Stimulated activated CD8-positive, alpha-beta memory T cell treated with anti-CD3 and anti-CD28 coated beads, Interleukin-7, amount 100 ng/mL, for 1 hour (primary cell): Measurements from ENCODE around the gene TRIM60.
"Not testable (repeated sequence)": the region's sequence is repeated elsewhere in the genome, so short reads cannot be mapped to it uniquely, and the experiment has no call there.

Source experiments
- DNase-seq, 2 donors: peaks; one replicate each; pipeline ENCODE4 v3.0.0-alpha.2; 2020; ENCODE audit warnings: low read depth in 2 of 2

TRIM60 gene

DNA sequence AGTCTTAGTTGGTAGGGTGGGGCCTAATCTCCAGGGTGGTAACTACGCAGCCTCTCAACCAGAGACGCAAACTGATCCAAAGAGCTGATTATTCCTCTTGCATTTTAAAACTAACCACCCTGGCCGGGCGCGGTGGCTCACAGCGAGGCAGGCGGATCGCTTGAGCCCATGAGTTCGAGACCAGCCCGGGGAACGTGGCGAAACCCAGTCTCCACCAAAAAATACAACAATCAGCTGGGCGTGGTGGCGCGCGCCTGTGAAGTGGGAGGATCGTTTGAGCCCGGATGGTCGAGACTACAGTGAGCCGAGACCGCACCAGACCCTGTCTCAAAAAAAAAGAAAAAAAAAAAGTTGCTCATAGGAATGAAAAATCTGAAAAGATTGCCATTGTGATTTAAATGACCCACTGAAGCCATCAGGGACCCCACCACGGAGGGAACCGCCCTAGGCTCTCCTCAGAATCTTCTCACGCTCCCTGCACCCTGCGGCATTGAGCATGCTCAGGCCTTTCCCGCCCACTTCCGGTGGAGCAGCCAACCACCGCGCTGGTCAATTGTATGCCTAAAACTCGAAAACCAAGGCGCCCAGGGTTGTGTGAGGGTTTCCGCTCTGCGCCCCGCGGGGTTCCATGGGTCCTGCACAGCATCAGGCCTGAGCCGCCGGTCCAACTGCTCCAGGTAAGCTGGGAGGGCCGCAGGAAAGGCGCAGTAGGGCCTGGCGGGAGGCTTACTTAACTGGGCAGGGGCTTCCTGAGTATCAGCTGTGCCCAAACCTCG lies at the start of gene TRIM60:
TRIM60 (plus strand) TSS at position 564 of the 776 bp plus-strand sequence. CDS start 8,074 bp downstream, outside the sequence.
- no peak for DNase-seq

DNA sequence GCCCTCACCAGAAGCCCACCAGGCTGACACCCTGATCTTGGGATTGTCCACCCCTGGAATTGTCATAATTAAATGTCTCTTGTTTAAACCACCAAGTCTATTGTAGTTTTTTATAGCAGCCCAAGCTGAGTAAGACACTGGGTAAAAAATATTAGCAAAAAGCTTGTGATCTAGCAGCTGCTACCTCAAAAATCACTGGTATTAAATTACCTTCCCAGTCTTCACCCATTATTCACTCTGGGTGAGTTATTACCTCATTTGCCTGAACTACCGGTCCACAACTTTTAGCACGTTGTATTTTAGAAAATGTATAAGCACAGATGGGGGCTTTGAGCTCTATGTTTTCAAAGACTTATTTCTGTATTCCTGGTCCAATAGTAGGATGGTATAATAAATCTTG lies 42.3 kb upstream of the TRIM60 start:
- no peak for DNase-seq

DNA sequence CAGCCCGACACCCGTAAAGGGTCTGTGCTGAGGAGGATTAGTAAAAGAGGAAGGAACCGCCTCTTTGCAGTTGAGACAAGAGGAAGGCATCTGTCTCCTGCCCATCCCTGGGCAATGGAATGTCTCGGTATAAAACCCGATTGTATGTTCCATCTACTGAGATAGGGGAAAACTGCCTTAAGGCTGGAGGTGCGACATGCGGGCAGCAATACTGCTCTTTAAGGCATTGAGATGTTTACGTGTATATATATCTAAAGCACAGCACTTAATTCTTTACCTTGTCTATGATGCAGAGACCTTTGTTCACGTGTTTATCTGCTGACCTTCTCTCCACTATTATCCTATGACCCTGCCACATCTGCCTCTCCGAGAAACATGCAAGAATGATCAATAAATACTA lies 41.0 kb upstream of the TRIM60 start:
- DNase-seq: not testable (repeated sequence)

DNA sequence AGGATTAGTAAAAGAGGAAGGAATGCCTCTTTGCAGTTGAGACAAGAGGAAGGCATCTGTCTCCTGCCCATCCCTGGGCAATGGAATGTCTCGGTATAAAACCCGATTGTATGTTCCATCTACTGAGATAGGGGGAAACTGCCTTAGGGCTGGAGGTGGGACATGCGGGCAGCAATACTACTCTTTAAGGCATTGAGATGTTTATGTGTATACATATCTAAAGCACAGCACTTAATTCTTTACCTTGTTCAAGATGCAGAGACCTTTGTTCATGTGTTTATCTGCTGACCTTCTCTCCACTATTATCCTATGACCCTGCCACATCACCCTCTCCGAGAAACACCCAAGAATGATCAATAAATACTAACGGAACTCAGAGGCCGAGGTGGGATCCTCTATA lies 35.7 kb upstream of the TRIM60 start:
- not testable (repeated sequence) for DNase-seq

DNA sequence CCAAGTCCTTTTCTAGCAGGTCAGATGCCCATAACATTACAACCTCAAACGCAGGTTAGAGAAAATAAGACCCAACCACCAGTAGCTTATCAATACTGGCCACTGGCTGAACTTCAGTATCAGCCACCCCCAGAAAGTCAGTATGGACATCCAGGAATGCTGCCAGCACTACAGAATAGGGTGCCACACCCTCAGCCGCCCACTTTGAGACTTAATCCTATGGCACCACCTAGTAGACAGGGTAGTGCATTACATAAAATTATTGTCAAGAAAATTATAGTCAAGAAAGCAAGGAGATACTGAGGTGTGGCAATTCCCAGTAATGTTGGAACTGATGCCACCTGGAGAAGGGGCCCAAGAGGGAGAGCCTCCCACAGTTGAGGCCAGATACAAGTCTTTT lies 34.5 kb upstream of the TRIM60 start:
- no peak for DNase-seq

DNA sequence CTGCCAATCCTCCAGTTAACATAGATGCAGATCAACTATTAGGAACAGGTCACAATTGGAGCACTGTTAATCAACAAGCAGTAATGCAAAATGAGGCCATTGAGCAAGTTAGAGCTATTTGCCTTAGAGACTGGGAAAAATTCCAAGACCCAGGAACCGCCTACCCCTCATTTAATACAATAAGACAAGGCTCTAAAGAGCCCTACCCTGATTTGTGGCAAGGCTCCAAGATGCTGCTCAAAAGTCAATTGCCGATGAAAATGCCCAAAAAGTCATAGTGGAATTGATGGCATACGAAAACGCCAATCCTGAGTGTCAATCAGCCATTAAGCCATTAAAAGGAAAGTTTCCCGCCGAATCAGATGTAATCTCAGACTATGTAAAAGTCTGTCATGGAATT lies 33.9 kb upstream of the TRIM60 start:
- no peak for DNase-seq

DNA sequence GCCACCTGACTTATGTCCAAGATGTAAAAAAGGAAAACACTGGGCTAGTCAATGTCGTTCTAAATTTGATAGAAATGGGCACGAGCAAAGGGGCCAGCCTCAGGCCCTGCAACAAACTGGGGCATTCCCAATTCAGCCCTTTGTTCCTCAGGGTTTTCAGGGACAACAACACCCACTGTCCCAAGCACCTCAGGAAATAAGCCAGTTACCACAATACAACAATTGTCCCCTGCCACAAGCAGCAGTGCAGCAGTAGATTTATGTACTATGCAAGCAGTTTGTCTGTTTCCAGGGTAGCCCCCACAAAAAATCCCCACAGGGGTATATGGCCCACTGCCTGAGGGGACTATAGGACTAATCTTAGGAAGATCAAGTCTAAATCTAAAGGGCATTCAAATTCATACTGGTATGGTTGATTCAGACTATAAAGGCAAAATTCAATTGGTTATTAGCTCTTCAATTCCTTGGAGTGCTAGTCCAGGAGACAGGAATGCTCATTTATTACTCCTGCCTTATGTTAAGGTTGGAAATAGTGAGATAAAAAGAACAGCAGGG lies 33.2 kb upstream of the TRIM60 start:
- not testable (repeated sequence) for DNase-seq

DNA sequence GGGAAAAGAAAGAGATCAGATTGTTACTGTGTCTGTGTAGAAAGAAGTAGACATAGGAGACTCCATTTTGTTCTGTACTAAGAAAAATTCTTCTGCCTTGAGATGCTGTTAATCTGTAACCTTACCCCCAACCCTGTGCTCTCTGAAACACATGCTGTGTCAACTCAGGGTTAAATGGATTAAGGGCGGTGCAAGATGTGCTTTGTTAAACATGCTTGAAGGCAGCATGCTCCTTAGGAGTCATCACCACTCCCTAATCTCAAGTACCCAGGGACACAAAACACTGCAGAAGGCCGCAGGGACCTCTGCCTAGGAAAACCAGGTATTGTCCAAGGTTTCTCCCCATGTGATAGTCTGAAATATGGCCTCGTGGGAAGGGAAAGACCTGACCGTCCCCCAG lies 29.8 kb upstream of the TRIM60 start:
- DNase-seq: not testable (repeated sequence)

DNA sequence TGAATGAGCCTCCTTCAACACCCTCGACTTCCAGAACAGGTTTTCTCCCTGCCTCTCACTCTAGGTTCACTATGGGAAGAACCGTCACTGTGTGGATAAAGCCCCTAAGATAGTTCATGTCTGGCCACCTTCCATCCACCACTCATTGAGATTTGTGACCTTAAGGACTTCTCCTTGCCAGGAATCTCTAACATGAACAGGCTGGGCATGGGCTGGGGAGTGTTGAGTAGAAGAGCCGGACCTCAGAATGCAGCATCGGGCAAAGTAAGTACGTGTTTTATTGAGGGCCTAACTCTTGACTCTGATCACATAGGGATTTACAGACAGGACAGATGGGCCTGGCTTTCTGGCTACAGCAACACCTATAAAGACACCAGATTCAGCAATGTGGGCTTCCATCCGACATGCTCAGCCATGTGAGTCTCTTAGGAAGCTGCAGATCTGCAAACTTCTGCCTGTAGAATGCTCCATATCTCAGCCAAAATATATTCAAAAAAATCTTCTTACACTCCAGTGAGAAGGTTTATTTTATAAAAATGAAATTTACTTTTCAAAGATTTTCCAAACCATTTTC lies 26.4 kb upstream of the TRIM60 start:
- no peak for DNase-seq

DNA sequence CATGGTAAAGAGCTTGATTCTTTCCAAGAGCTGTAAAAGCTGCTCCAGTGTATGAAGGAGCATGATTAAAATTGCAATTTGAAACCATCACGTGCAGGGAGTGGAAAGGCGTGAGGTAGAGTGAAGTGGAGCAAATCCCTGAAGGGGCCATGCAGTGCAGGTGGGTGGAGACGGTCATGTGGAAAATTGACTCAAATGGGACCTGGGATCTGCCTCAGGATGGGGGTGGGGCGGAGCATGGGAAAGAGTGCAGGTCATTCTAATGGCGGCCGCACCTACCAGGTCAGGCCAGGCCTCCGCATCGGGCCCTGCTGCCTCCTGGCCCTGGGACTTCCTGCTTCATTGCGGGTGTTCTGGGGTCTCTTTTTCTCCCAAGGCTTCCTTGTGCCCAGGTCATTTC lies 25.3 kb upstream of the TRIM60 start:
- no peak for DNase-seq

DNA sequence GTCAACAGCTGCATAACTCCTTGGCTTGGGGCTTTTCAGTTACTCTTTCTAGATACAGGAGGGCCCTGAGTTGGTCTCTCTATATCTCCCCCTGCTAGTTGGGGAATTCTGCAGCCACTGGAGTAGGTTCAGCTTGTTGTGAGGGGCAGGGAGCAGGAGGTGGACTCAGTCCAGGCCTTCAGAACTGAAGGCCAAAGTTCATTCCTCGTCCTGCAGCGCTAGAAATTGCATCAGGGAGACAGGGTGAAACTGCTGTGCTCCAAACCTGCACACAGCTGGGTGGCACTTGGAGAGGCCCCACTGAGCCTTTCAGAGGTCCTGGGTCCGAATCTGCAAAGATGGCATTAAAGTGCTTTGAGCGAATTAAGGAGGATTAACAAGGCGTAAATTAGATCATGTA lies 24.9 kb upstream of the TRIM60 start:
- DNase-seq: no peak

DNA sequence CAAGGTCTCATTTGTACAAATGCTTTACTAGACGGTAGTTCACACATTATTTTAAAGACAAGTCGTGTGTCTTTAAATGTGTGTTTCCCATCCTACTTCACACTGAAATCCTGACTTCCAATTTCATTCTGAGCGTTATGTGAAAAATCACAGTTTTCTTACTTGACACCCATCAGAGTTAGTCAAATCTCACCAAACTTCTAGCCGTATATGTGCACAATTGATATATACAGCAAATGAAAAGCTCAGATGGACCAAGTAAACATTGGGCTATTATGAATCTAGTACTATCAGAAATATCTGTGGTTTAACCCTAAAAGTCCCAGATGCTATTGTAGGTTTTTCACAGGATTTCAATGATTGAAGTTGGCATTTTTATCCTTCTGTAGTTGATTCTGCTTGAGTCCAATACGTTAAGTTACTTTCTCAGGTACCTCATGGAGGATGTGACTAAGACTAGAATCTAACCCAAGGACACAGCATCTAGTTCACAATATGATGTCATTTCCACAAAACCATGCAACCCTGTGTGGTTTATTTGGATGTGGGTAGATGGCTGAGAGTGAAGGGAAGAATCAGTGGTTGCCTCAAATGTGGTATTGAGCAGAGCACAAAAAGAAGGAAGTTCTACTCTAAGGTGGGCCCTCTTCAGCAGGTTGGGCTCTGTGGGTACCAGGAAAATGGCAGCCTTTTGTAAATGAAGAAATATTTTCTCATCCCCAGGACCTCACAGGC lies 22.1 kb upstream of the TRIM60 start:
- no peak for DNase-seq

DNA sequence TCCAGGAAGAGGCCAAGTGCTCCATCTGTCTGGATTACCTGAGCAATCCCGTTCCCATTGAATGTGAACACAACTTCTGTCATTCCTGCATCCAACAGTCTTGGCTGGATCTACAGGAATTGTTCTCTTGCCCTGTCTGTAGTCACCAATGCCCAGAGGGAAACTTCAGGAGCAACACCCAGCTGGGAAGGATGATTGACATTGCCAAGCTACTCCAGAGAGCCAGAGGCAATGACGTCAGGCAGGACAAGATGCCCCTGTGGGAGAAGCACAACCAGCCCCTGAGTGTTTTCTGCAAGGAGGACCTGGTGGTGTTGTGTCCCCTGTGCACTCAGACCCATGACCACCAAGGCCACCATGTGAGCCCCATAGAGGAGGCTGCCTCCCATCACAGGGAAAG lies 21.3 kb upstream of the TRIM60 start:
- no peak for DNase-seq

DNA sequence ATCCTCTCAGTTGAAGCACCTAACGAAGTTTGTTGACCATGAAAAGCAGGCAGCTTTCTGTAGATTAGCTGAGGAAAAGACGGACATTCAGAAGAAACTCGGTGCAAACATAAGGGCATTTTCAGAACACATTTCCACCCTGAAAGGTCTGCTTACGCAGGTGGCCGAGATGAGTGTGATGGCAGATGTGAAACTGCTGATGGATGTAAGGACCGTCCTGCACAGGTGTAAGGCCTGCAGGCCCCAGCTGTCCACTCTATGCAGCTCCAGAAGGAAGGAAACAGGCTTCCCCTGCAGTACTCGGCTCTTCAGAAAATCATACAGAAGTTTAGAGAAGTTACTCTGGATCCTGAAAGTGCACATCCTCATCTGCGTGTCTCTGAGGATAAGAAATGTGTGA lies 20.8 kb upstream of the TRIM60 start:
- DNase-seq: no peak

DNA sequence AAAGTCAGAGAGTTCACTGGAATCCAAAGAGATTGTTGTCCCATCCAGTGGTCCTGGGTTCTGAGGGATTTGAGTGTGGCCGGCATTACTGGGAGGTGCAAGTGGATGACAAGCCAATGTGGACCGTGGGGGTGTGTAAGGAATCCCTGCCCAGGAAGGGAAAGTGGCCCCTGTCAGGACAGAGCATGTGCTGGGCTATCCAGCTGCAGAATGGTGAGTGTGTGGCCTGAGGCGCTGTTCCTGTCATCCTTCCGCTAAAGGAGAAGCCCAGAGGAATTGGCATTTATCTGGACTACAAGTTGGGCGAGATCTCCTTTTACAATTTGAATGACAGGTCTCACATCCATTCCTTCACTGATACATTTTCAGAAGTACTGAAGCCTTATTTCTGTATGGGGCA lies 20.4 kb upstream of the TRIM60 start:
- no peak for DNase-seq

DNA sequence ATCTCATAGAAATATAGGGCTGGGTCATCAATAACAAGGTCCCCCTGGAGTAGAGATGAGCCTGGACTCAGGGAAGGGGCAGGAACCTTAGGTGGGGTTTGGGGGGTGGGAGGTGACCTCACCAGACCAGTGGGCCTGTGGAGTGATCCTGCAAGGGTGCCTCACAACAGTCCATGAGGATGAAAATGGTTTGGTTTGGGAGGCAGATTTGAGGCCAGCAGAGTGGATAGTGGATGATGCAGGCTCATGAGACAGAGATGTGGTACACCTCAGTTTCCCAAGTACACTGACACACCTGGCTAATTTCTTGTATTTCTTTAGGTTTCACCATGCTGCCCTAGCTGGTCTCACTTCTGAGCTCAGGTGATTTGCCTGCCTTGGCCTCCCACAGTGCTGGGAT lies 18.1 kb upstream of the TRIM60 start:
- DNase-seq: no peak

DNA sequence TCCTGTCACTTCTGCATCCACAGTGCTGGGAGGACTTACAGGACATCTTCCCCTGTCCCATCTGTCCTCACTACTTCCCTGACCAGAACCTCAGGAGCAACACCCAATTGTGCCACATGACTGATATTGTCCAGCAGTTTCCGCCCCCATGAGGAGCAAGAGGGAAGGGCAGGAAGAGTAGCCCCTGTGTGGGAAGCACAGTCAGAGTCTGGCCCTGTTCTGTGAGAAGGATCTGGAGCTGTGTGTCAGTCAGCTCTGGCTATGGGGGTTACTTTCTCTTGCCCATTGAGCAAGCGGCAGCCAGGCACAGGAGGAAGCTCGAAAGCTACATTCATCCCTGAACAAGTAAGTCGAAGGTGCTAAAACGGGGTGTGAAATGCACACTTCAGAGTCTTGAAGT lies 14.8 kb upstream of the TRIM60 start:
- no peak for DNase-seq

DNA sequence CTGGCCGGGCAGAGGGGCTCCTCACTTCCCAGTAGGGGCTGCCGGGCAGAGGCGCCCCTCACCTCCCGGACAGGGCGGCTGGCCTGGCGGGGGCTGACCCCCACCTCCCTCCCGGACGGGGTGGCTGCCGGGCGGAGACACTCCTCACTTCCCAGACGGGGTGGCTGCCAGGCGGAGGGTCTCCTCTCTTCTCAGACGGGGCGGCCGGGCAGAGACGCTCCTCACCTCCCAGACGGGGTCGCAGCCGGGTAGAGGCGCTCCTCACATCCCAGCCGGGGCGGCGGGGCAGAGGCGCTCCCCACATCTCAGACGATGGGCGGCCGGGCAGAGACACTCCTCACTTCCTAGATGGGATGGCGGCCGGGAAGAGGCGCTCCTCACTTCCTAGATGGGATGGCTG lies 11.8 kb upstream of the TRIM60 start:
- not testable (repeated sequence) for DNase-seq

DNA sequence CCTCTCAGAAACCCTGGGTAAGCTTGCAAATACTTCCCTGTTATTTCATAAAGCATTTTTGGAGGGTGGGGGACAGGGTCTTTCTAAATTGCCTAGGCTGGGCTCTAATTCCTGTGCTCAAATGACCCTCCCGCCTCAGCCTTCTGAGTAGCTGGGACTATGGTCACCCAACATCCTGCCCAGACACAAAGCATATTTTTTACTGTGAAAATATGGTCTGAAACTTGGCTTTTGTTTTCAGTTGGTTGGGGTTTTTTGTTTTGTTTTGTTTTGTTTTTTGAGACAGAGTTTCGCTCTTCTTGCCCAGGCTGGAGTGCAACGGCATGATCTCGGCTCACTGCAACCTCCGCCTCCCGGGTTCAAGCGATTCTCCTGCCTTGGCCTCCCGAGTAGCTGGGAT lies 6.0 kb upstream of the TRIM60 start:
- DNase-seq: not testable (repeated sequence)

DNA sequence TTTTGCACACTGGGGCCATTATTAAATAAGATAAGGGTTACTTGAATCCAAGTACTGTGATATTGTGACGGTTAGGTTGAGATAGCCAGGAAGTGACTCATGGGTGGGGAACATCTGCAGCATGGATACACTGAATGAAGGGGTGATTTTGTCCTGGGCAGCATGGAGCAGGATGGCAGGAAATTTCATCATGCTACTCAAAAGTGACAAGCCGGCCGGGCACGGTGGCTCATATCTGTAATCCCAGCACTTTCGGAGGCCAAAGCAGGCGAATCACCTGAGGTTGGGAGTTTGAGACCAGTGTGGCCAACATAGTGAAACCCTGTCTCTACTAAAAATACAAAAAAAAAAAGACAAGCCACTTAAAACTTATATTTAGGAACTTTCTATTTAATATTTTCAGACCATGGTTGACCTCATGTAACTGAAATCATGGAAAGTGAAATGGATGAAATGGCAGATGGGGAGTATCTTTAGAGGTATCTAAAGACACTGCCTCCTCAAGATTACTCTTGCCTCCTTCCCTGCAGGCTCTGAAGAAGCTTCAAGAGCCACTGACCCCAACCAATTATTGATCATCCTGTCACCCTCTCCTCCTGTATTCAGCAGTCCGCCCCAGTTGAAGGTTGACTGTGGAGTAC lies 3.9 kb upstream of the TRIM60 start:
- no peak for DNase-seq

DNA sequence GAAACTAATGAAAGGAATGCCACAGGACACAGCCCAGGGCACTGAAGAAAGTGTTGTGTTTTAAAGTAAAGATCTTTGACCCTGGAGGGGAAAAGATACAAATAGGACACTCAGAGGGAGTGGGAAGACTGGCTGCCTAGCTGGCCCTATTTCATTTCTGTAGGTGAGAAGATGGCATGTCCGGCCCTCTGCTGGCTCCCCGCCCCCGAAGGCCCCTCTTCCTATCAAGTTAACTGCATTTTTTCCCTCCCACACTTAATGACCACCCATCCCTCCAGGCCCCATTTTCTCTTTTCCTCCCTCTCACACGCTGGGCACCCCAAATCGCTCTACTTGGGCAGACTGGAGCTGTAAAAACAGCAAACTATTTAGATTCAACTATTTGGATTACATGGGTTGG lies 16.4 kb downstream of the TRIM60 start:
- no peak for DNase-seq

DNA sequence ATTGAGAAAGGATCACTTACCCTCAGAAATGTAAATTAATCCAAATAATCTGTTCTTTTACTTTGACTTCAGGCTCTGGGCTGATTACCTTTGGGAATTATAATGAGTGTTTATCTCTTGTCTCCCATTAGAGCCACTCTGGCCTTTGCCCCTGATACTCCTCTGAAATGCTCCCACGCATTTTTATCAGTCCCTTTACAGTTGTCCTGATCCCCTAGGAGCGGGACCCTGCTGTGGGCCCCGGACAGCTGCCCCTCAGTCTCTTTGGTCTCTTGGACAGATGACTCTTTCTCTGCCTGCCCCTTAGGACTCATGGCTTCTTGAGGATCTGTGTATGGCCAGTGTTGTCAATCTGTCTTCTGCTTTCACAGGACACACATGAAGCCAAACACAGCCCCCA lies 20.8 kb downstream of the TRIM60 start:
- DNase-seq: no peak
